Keratinocyte (primary cell): Measurements from ENCODE around the gene LRRTM2.

Source experiments
- EZH2 ChIP-seq: IDR thresholded peaks from one replicate; pipeline ENCODE4 v1.6.1; 2012; ENCODE audit warnings: inconsistent platforms, mild to moderate bottlenecking, low read length, moderate library complexity
- TF ChIP-seq, protein P1 (sequence below), 3 experiments: IDR thresholded peaks in 1 of 3; conservative IDR thresholded peaks in 1 of 3; optimal IDR thresholded peaks in 1 of 3; 2 replicates in 2 of 3; 3 replicates in 1 of 3; pipeline versions ENCODE3 to v1.5.1; 2011; ENCODE audit warnings: low read length in 3 of 3, mild to moderate bottlenecking in 3 of 3, moderate library complexity in 2 of 3, control low read depth in 1 of 3, inconsistent platforms in 1 of 3; ENCODE audit not compliant: insufficient read depth in 2 of 3; ENCODE audit errors: extremely low read depth in 1 of 3

DNA sequence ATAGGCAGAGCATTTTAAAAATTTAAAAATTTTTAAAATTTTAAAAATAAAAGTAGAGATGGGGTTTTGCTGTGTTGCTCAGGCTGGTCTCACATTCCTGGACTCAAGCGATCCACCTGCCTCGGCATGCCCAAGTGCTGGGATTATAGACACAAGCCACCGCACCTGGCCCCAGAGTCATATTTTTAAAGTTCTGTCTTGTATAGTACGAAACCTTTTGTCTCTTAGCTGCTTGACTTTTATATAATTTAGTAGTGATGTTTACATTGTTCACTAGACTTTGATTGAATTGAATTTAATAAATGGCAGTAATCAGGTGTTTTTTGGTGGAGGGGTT, 31.0 kb downstream of the LRRTM2 start:
- TF ChIP-seq, protein P1, sequence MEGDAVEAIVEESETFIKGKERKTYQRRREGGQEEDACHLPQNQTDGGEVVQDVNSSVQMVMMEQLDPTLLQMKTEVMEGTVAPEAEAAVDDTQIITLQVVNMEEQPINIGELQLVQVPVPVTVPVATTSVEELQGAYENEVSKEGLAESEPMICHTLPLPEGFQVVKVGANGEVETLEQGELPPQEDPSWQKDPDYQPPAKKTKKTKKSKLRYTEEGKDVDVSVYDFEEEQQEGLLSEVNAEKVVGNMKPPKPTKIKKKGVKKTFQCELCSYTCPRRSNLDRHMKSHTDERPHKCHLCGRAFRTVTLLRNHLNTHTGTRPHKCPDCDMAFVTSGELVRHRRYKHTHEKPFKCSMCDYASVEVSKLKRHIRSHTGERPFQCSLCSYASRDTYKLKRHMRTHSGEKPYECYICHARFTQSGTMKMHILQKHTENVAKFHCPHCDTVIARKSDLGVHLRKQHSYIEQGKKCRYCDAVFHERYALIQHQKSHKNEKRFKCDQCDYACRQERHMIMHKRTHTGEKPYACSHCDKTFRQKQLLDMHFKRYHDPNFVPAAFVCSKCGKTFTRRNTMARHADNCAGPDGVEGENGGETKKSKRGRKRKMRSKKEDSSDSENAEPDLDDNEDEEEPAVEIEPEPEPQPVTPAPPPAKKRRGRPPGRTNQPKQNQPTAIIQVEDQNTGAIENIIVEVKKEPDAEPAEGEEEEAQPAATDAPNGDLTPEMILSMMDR (optimal IDR thresholded peaks at IDR 0.05 in 1 of 3, IDR thresholded peaks at IDR 0.05 in 1 of 3, conservative IDR thresholded peaks at IDR 0.05 in 1 of 3; ENCODE audit: extremely low read depth in 1 of 3, insufficient read depth in 2 of 3, low read length in 3 of 3), result no peak
- TF ChIP-seq EZH2, result no peak
